H1 (cell line): ENCODE data around the gene SSTR5. TPM values are rescaled to one million over a fixed set of nuclear protein-coding genes. Genes with fewer than 3 reads are reported as not detected.

Experiments
- CTBP2 ChIP-seq: IDR thresholded peaks from 2 replicates; pipeline ENCODE4 v1.7.0; 2011; ENCODE audit warnings: borderline replicate concordance, mild to moderate bottlenecking, moderate library complexity, mixed read lengths, low read length; ENCODE audit not compliant: insufficient read depth, insufficient read length
- EGR1 ChIP-seq: IDR thresholded peaks from 2 replicates; pipeline ENCODE4 v1.6.1; 2011; ENCODE audit warnings: low read depth, low read length, borderline replicate concordance
- KDM5A ChIP-seq: fragments of 200-600 bp; IDR thresholded peaks from 2 replicates; pipeline ENCODE4 v1.7.1; 2012; ENCODE audit warnings: mild to moderate bottlenecking, low read length, inconsistent platforms, mixed read lengths
- polyA plus RNA-seq, 7 experiments: library from polyadenylated mRNA; depleted of rRNA in 3 of 7; stranded (reverse) in 5 of 7; unstranded in 2 of 7; fragments of >200 nt in 5 of 7; fragments of 200-250 nt in 2 of 7; gene quantifications; 1 replicate in 5 of 7; 2 replicates in 1 of 7; 4 replicates in 1 of 7; pipeline versions ENCODE4 v1.2.1 to v1.2.3, GENCODE V29; 2011 to 2013; ENCODE audit warnings: missing spikeins in 2 of 7, mixed read lengths in 2 of 7
- total RNA-seq: library from RNA; stranded (reverse); fragmentation: NEBNext Ultra II Directional; extraction: Animal tissue kit (Norgen Biotek cat#: 25700); gene quantifications from 2 replicates; pipeline ENCODE4 v1.2.1, GENCODE V29; 2021

The SSTR5 gene
- total and polyA plus RNA-seq, 2 of the 8 experiments (the other 6 are each of a cell fraction or from before 2014, with no cell fraction given), result 0.56 to 0.60 TPM

GRCh38 chr16:1109648-1110047, 37.1 kb downstream of the SSTR5 start (continued):
- TF ChIP-seq CTBP2 (no peak), KDM5A (no peak), EGR1 (no peak)
